Skeletal muscle cell (primary cell): ENCODE measurements around the gene GPS1.
"Not testable (repeated sequence)": the region's sequence is repeated elsewhere in the genome, so short reads cannot be mapped to it uniquely, and the experiment has no call there.

Experiments
- DNase-seq: peaks from one replicate; pipeline ENCODE4 v3.0.0-alpha.2; 2010; ENCODE audit warnings: low read depth
- H3K4me3 ChIP-seq: 2 replicates; pipeline ENCODE4 v1.5.1; 2011; ENCODE audit warnings: low read depth, mild to moderate bottlenecking, control low read depth, low read length, moderate library complexity

GPS1 gene

GRCh38 chr17:82037889-82038195 lies 13.9 kb upstream of the GPS1 start:
- DNase-seq, result no peak
- H3K4me3 ChIP-seq, result peak overlapping the region; percentile 67

DNA sequence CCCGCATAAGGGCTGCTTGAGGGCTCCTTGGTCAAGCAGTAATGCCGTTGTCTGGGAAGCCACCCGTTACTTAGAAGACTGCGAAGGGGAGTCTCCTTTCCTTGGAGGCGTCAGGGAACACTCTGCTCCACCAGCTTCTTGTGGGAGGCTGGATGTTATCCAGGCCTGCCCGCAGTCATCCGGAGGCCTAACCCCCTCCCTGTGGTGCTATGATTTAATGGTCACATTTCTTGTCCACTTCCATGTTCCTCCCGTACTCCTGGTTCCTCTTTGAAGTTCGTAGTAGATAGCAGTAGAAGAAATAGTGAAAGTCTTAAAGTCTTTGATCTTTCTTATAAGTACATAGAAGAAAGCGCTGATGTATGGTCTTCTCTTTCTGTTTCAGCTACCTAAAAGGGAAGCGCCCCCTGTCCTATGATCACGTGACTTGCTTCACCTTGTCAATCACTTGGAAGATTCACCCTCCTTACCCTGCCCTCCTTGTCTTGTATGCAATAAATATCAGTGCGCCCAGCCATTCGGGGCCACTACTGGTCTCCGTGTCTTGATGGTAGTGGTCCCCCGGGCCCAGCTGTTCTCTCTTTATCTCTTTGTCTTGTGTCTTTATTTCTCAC lies 12.8 kb upstream of the GPS1 start:
- H3K4me3 ChIP-seq, DNase-seq: not testable (repeated sequence)

GRCh38 chr17:82039695-82040299 lies 11.9 kb upstream of the GPS1 start:
- H3K4me3 ChIP-seq, result no peak overlapping the region
- no peak for DNase-seq

GRCh38 chr17:82041144-82041814 lies 10.4 kb upstream of the GPS1 start:
- no peak for DNase-seq

GRCh38 chr17:82042649-82043048 lies 9.0 kb upstream of the GPS1 start:
- no peak for DNase-seq

More at GRCh38 chr17:82041144-82041814, 10.4 kb upstream of the GPS1 start:
- no peak overlapping the region for H3K4me3 ChIP-seq

GRCh38 chr17:82043507-82043906 lies 8.2 kb upstream of the GPS1 start:
- DNase-seq, result no peak
- no peak overlapping the region for H3K4me3 ChIP-seq

More at GRCh38 chr17:82042649-82043048, 9.0 kb upstream of the GPS1 start:
- no peak overlapping the region for H3K4me3 ChIP-seq

GRCh38 chr17:82045936-82046484 lies 5.7 kb upstream of the GPS1 start:
- H3K4me3 ChIP-seq, result no peak overlapping the region
- DNase-seq, result no peak

DNA sequence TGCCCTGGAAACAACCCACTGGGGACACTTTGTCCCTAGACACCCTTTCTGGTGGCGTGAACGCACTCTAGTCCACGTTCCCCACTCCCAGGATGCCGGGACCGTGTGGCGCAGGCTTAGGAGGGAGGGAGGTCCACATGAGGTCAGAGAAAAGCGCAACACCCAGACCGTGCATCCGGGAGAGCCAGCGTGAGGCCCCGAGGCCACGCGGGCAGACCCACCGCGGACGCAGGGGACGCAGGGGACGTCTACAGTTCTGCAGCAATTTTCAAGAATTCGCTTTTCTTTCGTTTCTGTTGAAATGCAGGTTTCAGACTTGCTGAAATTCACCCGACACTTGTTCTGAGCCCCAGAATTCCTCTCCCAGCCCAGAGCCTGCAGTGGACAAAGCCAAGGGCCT lies 4.8 kb upstream of the GPS1 start:
- H3K4me3 ChIP-seq, result no peak overlapping the region
- no peak for DNase-seq

DNA sequence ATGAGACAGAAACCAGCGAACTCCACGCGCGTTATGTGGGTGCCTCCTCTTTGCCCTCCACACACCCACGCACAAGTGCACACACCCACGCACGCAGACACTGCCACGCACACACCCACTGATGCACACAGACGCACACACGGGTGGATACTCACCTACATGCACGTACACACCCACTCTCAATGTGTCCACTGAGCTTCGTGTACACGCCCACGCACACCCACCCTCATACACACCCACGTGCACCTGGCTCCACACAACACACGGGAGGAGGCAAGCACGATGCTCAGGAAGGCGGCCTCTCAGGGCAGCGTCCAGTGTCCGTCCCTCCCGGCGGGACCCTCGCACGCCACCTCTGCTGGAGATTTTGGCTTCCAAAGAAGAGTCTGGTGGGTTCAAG lies 4.3 kb upstream of the GPS1 start:
- no peak overlapping the region for H3K4me3 ChIP-seq
- DNase-seq, result no peak

DNA sequence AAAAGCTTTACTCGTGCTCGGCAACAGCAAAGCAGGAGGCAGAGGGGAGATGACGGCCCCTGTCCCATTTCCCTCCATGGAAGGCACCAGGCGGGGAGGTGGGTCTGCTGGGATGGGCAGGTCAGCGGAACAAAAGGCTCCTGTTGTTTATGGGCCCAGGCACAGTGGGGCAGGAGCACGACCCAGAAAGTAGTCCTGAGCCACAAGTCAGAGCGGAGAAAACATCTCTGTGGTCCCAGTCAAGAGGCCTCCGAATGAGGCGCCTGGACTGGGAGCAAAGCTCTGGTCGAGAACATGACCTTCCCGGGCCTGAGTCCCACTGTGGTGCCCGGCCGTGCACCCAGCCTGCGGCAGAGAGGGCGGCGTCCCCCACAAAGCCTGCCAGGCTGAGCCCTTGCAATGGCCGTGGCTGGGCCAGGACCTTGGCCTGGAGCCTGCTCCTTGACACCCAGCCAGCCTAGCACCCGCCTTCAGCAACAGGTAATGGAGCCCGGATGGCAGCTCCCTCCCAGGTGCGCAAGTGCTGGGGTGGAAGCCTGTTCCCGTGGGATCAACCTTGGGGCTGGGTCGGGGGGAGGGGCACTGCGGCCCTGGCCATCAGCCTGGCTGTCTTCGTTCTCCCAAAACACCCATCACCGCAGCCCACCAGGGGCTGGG lies 3.7 kb upstream of the GPS1 start:
- DNase-seq, result no peak
- H3K4me3 ChIP-seq, result no peak overlapping the region

DNA sequence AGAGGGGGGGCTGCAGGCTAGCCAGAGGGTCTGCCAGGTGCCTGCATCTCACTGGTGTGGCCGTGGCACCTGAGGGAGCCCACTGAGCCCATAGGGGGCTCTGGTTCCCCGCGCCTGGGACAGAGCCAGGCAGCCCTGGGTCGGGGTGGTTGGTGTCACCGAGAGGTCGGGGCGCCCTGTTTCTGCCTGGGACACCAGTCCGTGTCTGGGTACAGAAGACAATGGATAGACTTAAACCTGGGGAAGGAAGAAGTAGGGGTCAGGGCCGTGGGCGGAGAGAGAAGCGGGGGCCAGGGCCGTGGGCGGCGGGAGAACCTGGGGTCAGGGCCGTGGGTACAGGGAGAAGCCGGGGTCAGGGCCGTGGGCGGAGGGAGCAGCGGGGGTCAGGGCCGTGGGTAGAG lies 3.1 kb upstream of the GPS1 start:
- H3K4me3 ChIP-seq, result no peak overlapping the region
- no peak for DNase-seq

- no peak overlapping the region for H3K4me3 ChIP-seq
- no peak for DNase-seq
Measured at GRCh38 chr17:82049106-82049505, 2.6 kb upstream of the GPS1 start.

DNA sequence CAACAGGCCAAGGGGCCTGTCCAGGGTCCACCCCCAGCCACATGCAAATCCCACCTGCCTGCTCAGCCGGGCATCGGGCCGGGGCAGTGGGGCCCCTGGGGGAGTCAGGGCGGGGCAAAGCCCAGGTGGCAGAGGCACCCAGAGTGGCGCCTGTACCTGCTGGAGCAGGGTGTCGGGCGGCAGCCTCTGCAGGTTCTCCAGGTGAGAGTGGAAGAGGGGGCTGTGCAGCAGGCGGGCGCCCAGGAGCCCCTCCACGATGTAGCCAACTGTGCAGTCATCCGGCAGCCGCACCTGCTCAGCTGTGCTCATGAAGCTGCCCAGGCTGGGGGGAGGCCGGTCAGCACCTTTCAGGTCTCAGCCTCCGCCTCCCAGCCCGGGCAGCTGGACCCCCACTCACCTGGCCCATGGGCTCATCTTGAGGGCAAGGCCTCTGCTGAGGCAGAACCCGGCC lies 2.2 kb upstream of the GPS1 start:
- H3K4me3 ChIP-seq, result no peak overlapping the region
- DNase-seq, result no peak

GRCh38 chr17:82050152-82050760 lies 1.4 kb upstream of the GPS1 start:
- H3K4me3 ChIP-seq, result peak overlapping the region; percentile 71
- no peak for DNase-seq

DNA sequence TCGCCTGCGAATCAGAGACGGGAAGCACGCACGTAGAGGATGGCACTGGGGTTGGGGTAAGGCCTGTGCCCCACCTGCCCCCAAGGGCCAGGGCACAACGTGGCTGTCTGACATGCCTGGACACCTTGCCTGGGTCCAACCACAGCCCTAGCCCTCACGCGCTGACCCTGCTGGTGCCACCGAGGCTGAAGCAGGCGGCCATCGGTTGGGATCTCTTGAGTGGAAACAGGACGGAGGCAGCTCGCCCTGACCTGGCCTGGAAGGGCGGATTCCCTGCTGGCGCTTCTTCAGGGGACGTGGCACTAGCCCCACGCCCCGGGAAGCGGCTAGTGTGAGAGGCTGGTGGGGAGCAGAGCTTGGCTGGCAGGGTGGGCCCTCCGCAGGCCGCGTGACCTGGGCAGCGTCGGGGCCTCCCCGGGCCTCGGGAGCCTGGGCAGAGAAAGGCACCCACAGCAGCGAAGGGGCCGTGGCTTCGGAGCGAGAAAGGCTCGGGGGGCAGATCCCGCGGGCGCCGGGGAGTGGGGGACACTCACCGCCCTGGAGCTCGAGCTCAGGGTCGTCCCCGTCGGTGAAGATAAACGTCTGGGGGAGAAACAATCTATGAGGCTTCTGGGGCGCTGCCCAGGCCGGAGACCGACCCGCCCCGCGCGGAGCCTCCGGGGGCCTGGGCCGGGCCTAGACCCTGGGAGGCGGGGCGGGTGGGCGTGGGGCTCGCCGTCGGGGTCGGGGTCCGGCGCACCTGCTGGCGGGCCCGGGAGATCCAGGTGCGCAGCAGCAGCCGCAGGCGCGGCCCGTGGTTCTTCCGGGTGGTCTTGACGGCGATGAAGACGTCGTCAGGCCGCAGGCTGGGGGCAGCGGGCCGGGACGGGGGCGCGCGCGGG lies 697 bp upstream of the GPS1 start:
- peak overlapping the region; percentile 71 for H3K4me3 ChIP-seq
- no peak for DNase-seq

DNA sequence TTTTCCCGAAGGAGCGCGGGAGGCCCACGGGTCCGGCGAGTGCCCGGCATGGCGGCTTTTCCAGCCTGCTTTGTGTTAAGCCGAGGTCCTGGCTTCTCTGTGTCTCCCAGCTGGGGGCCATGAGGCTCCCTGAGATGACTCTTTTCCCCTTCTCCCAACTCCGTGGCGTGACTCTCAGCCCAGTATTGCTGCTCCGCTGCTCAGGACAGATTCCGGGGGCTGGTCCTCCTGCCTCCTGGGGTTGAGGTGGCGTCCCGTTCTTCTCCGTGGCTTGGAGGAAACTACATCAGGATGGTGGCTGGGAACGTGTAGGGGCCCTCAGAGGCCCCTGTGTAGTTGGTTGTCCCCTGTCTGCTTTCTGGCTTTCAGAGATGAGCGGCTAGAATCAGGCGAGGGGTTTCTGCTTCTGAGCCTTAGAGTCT lies 951 bp downstream of the GPS1 start:
- DNase-seq, result no peak
- peak overlapping the region; percentile 71 for H3K4me3 ChIP-seq

DNA sequence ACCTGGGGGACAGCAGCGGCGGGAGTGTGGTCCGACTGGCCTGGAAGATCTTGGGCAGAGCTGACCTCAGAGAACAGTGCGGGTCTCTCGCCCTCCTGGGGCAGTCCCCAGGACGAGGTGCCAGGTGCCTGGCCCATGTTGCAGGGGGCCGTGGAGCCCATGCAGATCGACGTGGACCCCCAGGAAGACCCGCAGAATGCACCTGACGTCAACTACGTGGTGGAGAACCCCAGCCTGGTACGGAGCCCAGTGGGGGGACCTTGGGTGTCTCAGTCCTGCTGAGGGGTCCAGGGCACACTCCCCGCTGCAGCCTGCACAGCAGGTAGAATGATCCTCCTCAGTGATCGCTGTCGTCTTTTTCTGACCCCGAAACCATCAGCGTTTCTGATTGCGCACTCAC lies 1.4 kb downstream of the GPS1 start:
- no peak for DNase-seq
- peak overlapping the region; percentile 71 for H3K4me3 ChIP-seq

DNA sequence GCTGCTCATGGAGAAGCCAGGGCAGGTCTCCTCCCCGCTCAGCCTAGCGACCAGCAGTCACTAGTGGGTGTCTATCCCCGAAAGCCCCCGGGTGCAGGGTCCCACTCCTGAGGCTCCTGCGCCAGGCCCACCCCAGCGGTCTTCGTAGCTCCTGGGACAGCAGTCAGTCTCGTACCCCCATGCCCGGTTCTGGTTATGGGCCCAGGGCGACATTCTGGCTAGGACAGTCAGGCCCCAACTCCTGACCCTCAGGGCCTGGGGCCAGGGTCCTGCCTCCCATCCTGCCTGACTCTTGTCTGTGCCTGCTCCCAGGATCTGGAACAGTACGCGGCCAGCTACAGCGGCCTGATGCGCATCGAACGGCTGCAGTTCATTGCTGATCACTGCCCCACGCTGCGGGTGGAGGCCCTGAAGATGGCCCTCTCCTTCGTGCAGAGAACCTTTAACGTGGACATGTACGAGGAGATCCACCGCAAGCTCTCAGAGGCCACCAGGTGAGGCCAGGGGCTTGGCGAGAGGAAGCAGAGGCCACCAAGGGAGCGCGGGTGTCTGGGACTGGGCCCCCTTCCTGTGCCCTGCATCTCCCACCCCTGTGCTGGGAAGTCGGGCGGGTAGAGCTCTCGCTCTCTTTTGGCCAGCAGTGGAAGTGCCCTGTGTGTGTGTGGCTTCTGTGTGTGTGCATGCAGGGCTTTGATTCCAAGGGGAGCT lies 2.0 kb downstream of the GPS1 start:
- no peak for DNase-seq
- no peak overlapping the region for H3K4me3 ChIP-seq
